ENCODE results near the gene RASSF1.

GRCh38 chr3:50296721-50297383 lies 43.8 kb downstream of the RASSF1 start:
- TF ChIP-seq CTCF (IDR thresholded peaks at IDR 0.05 in 2 of 3, conservative IDR thresholded peaks at IDR 0.05 in 1 of 3; ENCODE audit: borderline replicate concordance in 1 of 3, insufficient read depth in 1 of 3, low read depth in 2 of 3, low read length in 2 of 3): no peak
- no peak for TF ChIP-seq POLR2AphosphoS5 (IDR thresholded peaks at IDR 0.05; ENCODE audit: low read depth, low read length)
- TF ChIP-seq, protein P1, sequence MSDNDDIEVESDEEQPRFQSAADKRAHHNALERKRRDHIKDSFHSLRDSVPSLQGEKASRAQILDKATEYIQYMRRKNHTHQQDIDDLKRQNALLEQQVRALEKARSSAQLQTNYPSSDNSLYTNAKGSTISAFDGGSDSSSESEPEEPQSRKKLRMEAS (IDR thresholded peaks at IDR 0.05): no peak
- no peak for TF ChIP-seq POLR2A (IDR thresholded peaks at IDR 0.05; ENCODE audit: borderline replicate concordance, extremely low read depth, insufficient read depth, insufficient read length)
- TF ChIP-seq CEBPB (IDR thresholded peaks at IDR 0.05; ENCODE audit: low read depth): no peak
- TF ChIP-seq CBX3 (IDR thresholded peaks at IDR 0.05; ENCODE audit: low read depth): no peak
- TF ChIP-seq, protein P2, sequence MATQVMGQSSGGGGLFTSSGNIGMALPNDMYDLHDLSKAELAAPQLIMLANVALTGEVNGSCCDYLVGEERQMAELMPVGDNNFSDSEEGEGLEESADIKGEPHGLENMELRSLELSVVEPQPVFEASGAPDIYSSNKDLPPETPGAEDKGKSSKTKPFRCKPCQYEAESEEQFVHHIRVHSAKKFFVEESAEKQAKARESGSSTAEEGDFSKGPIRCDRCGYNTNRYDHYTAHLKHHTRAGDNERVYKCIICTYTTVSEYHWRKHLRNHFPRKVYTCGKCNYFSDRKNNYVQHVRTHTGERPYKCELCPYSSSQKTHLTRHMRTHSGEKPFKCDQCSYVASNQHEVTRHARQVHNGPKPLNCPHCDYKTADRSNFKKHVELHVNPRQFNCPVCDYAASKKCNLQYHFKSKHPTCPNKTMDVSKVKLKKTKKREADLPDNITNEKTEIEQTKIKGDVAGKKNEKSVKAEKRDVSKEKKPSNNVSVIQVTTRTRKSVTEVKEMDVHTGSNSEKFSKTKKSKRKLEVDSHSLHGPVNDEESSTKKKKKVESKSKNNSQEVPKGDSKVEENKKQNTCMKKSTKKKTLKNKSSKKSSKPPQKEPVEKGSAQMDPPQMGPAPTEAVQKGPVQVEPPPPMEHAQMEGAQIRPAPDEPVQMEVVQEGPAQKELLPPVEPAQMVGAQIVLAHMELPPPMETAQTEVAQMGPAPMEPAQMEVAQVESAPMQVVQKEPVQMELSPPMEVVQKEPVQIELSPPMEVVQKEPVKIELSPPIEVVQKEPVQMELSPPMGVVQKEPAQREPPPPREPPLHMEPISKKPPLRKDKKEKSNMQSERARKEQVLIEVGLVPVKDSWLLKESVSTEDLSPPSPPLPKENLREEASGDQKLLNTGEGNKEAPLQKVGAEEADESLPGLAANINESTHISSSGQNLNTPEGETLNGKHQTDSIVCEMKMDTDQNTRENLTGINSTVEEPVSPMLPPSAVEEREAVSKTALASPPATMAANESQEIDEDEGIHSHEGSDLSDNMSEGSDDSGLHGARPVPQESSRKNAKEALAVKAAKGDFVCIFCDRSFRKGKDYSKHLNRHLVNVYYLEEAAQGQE (IDR thresholded peaks at IDR 0.05; ENCODE audit: low read depth): no peak
- TF ChIP-seq EZH2 (IDR thresholded peaks at IDR 0.05): no peak
- TF ChIP-seq JUND (IDR thresholded peaks at IDR 0.05): no peak
- TF ChIP-seq TCF7L2 (IDR thresholded peaks at IDR 0.05; ENCODE audit: borderline replicate concordance, extremely low read depth, insufficient read depth, insufficient read length): no peak
- no peak for TF ChIP-seq RAD21 (IDR thresholded peaks at IDR 0.05; ENCODE audit: low read depth)
- TF ChIP-seq, protein P3, sequence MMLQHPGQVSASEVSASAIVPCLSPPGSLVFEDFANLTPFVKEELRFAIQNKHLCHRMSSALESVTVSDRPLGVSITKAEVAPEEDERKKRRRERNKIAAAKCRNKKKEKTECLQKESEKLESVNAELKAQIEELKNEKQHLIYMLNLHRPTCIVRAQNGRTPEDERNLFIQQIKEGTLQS (IDR thresholded peaks at IDR 0.05): no peak
- TF ChIP-seq ELF1 (IDR thresholded peaks at IDR 0.05; ENCODE audit: borderline replicate concordance, low read depth): no peak
- TF ChIP-seq FOSL1 (IDR thresholded peaks at IDR 0.05; ENCODE audit: low read depth): no peak
